Esophagus muscularis mucosa (tissue), 3 donors: ENCODE data around the gene RBBP9.

Source experiments
- CTCF ChIP-seq, 3 experiments: fragments of 200-600 bp in 2 of 3; fragments of 450-650 bp in 1 of 3; sonication (generic) in 2 of 3; IDR thresholded peaks; one replicate each; pipeline ENCODE4 v1.5.1; 2017 to 2019; ENCODE audit warnings: antibody characterized with exemption in 3 of 3, mild to moderate bottlenecking in 2 of 3, moderate library complexity in 1 of 3
- POLR2A ChIP-seq: fragments of 450-650 bp; IDR thresholded peaks from one replicate; pipeline ENCODE4 v1.6.1; 2017; ENCODE audit warnings: antibody characterized with exemption, moderate library complexity, mild to moderate bottlenecking, low read depth

GRCh38 chr20:18465536-18466200 is 31.4 kb downstream of the RBBP9 start:
- TF ChIP-seq CTCF (IDR thresholded peaks at IDR 0.05) (no peak), POLR2A (no peak)
